Karpas-422 (cell line): ENCODE results near the gene MID2. TPM values are rescaled to one million over a fixed set of nuclear protein-coding genes. Genes with fewer than 3 reads are reported as not detected.

ENCODE experiments used
- DNase-seq: peaks from one replicate; pipeline ENCODE4 v3.0.0-alpha.2; 2015
- H2AFZ ChIP-seq: fragments of 200-600 bp; sonication (generic); 2 replicates; pipeline ENCODE4 v1.6.1; 2014; ENCODE audit warnings: antibody characterized with exemption, low read length, mixed read lengths
- H3K27ac ChIP-seq: fragments of 200-600 bp; sonication (generic); 2 replicates; pipeline ENCODE4 v1.5.1; 2014; ENCODE audit warnings: mild to moderate bottlenecking, low read length, moderate library complexity
- H3K27me3 ChIP-seq: fragments of 200-600 bp; sonication (generic); 2 replicates; pipeline ENCODE4 v1.6.1; 2014; ENCODE audit warnings: low read length, mixed read lengths
- H3K36me3 ChIP-seq: fragments of 200-600 bp; sonication (generic); 2 replicates; pipeline ENCODE4 v1.6.1; 2014; ENCODE audit warnings: low read length, mixed read lengths; ENCODE audit not compliant: insufficient read depth
- H3K4me1 ChIP-seq: fragments of 200-600 bp; sonication (generic); 2 replicates; pipeline ENCODE4 v1.6.1; 2014; ENCODE audit warnings: mild to moderate bottlenecking, low read length, mixed read lengths
- H3K4me2 ChIP-seq: fragments of 200-600 bp; sonication (generic); 2 replicates; pipeline ENCODE4 v1.6.1; 2014; ENCODE audit warnings: low read length, low read depth, mild to moderate bottlenecking; ENCODE audit not compliant: poor library complexity, severe bottlenecking
- H3K4me3 ChIP-seq: fragments of 200-600 bp; sonication (generic); 2 replicates; pipeline ENCODE4 v1.5.1; 2014; ENCODE audit warnings: mild to moderate bottlenecking, antibody characterized with exemption, low read length, mixed read lengths
- H3K79me2 ChIP-seq: fragments of 200-600 bp; sonication (generic); 2 replicates; pipeline ENCODE4 v1.6.1; 2014; ENCODE audit warnings: mild to moderate bottlenecking, low read length, mixed read lengths
- H3K9ac ChIP-seq: fragments of 200-600 bp; sonication (generic); 2 replicates; pipeline ENCODE4 v1.6.0; 2014; ENCODE audit warnings: low read length
- H3K9me2 ChIP-seq: fragments of 200-600 bp; sonication (generic), shearing (Covaris generic); replicated peaks from 2 replicates; pipeline ENCODE4 v1.6.0; 2014; ENCODE audit warnings: mild to moderate bottlenecking, low read length, moderate library complexity; ENCODE audit not compliant: insufficient read depth
- H3K9me3 ChIP-seq: fragments of 300-700, 200-600 bp; sonication (generic); 2 replicates; pipeline ENCODE4 v1.6.1; 2014; ENCODE audit warnings: low read length, mixed read lengths
- H4K20me1 ChIP-seq: fragments of 200-600 bp; sonication (generic); 2 replicates; pipeline ENCODE4 v1.6.1; 2014; ENCODE audit warnings: mild to moderate bottlenecking, antibody characterized with exemption, low read length, low read depth; ENCODE audit not compliant: insufficient read depth
- total RNA-seq: library from RNA; depleted of rRNA; stranded (reverse); fragments of >200 nt; shearing (Covaris generic); gene quantifications from 2 replicates; pipeline ENCODE4 v1.2.3, GENCODE V29; 2014; ENCODE audit warnings: low replicate concordance

The MID2 gene
- total RNA-seq, 1 experiment from 2014 or later = 0.22 TPM

- Histone ChIP-seq H3K4me2 (no peak overlapping the region), H3K27ac (no peak overlapping the region), H3K4me3 (no peak overlapping the region), H4K20me1 (no peaks in the 10 kb centered on the region), H3K9ac (no peak overlapping the region), H3K36me3 (no peaks in the 10 kb centered on the region), H3K9me3 (no peaks in the 10 kb centered on the region), H3K79me2 (no peaks in the 10 kb centered on the region), H2AFZ (no peak overlapping the region), H3K27me3 (no peaks in the 10 kb centered on the region), H3K4me1 (peaks cover 7% of the 10 kb centered on the region; the same call in 1 of the 2 replicates), H3K9me2 (no peaks in the 10 kb centered on the region)
- no peak for DNase-seq
Observed at GRCh38 chrX:107831071-107831730, 5.5 kb downstream of the MID2 start.

DNA sequence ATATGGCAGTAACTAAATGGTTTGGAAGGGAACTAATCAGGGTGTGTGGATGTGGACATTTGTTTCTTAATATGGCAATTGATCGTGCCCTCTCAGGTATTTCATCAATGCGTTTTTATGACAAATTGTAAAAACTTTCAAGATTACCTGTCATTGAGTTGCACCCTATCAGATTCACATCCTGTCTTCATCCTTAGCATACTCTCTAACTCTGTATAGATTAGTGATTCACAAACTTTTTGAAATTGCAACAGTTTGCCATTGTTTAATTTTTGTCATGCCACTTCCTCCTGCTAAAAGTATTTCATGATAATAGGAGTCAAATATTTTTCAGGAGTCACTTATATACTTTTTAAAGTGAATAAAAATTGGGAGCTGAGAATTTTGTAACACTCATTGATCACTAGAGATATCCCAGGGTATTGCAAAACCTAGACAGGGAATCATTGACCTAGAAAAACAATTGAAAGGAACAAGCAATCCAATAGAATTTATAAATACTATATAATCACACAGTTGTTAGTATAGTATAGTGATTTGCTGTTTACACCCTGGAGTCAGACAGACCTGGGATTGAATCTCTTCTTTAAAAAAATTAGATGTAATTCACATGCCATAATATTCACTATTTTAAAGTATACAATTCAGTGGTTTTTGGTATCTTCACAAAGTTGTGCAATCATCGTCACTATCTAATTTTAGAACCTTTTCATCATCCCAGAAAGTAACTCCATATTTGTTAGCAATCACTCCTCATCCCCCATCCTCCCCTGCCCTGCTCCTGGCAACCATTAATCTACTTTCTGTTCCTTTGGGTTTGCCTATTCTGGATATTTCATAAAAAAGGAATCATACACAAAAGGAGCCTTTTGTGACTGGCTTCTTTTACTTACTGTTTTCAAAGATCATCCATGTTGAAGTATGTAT is 8.9 kb downstream of the MID2 start:
- Histone ChIP-seq H3K4me2 (no peak overlapping the region), H4K20me1 (no peaks in the 10 kb centered on the region), H2AFZ (no peak overlapping the region), H3K9ac (no peak overlapping the region), H3K4me1 (no peaks in the 10 kb centered on the region), H3K9me3 (no peaks in the 10 kb centered on the region), H3K36me3 (no peaks in the 10 kb centered on the region), H3K4me3 (no peak overlapping the region), H3K27me3 (no peaks in the 10 kb centered on the region), H3K79me2 (no peaks in the 10 kb centered on the region), H3K9me2 (no peaks in the 10 kb centered on the region), H3K27ac (no peak overlapping the region)
- DNase-seq = no peak

DNA sequence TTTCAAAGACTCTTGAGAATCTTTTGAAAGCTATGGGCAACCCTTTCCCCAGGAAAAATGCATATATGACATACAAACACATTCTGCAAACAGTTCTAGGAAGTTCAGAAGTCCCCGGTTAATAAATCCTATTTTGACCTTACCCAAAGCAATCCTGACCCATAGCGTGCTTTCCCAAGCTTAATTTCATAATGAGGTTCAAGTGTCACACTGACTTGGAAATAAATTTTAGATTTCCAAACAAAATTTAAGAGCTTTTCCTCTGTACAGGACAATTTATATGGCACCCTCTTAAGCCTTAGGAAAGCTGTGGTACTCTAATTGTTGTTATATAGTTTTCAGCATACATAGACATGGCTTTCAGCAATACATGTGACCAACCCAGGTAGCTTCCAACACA is 11.3 kb downstream of the MID2 start:
- Histone ChIP-seq H3K4me3 (no peak overlapping the region), H3K9me2 (no peaks in the 10 kb centered on the region), H3K27ac (no peak overlapping the region), H3K4me2 (no peak overlapping the region), H3K27me3 (no peaks in the 10 kb centered on the region), H3K36me3 (no peaks in the 10 kb centered on the region), H2AFZ (no peak overlapping the region), H3K79me2 (no peaks in the 10 kb centered on the region), H3K9me3 (no peaks in the 10 kb centered on the region), H4K20me1 (no peaks in the 10 kb centered on the region), H3K9ac (no peak overlapping the region), H3K4me1 (no peaks in the 10 kb centered on the region)
- no peak for DNase-seq

GRCh38 chrX:107840971-107841370 is 15.3 kb downstream of the MID2 start:
- no peaks in the 10 kb centered on the region for H3K27me3 ChIP-seq
- no peaks in the 10 kb centered on the region for H4K20me1 ChIP-seq
- no peak overlapping the region for H3K4me3 ChIP-seq
- no peak overlapping the region for H3K4me2 ChIP-seq
- no peaks in the 10 kb centered on the region for H3K36me3 ChIP-seq
- no peak overlapping the region for H3K9ac ChIP-seq
- no peak for DNase-seq
- H2AFZ ChIP-seq = no peak overlapping the region
- H3K9me2 ChIP-seq = no peaks in the 10 kb centered on the region
- no peaks in the 10 kb centered on the region for H3K9me3 ChIP-seq
- no peak overlapping the region for H3K27ac ChIP-seq
- no peaks in the 10 kb centered on the region for H3K79me2 ChIP-seq
- H3K4me1 ChIP-seq = no peaks in the 10 kb centered on the region

DNA sequence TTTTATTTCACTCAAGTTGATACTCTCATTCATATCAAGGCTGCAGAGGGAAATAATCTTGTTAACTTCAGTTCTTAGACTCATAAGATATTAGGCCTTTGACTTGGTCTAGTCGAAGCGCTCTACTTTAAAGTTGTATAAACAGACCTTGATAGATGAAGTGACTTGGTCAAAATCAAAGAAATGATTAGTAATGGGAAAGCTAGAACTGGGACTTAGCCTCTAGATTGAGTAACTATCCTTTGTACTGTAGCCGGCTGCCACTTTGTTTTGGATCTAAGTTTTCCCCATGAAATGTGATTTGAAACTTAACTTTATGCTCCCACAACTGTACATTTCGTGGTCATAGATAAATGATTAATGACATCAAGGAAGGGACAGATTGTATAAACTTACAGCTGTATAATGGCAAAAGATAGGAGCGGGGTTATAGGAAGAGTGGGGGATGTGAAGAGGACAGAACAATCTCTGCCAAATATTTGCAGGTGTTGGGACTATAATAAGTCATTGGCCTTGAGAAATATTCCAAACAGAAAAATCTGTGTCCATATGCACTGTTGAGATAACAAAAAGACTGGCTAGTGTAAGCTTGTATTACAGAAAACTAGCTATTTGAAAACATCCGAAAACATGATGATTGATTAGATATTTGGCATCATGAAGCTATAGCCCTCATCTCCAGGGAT is 17.2 kb downstream of the MID2 start:
- H3K9me3 ChIP-seq = no peaks in the 10 kb centered on the region
- H3K4me1 ChIP-seq = no peaks in the 10 kb centered on the region
- H3K4me2 ChIP-seq = no peak overlapping the region
- H3K27me3 ChIP-seq = no peaks in the 10 kb centered on the region
- H2AFZ ChIP-seq = no peak overlapping the region
- no peaks in the 10 kb centered on the region for H3K9me2 ChIP-seq
- H3K79me2 ChIP-seq = no peaks in the 10 kb centered on the region
- no peaks in the 10 kb centered on the region for H3K36me3 ChIP-seq
- H3K9ac ChIP-seq = no peak overlapping the region
- no peaks in the 10 kb centered on the region for H4K20me1 ChIP-seq
- H3K4me3 ChIP-seq = no peak overlapping the region
- DNase-seq = no peak
- H3K27ac ChIP-seq = no peak overlapping the region

GRCh38 chrX:107845625-107846024 is 20.0 kb downstream of the MID2 start:
- H3K27ac ChIP-seq = no peak overlapping the region
- no peak overlapping the region for H3K9ac ChIP-seq
- H3K4me2 ChIP-seq = no peak overlapping the region
- no peak overlapping the region for H3K4me3 ChIP-seq
- no peaks in the 10 kb centered on the region for H4K20me1 ChIP-seq
- H3K4me1 ChIP-seq = no peaks in the 10 kb centered on the region
- H3K9me3 ChIP-seq = no peaks in the 10 kb centered on the region
- no peak for DNase-seq
- H3K36me3 ChIP-seq = no peaks in the 10 kb centered on the region
- H2AFZ ChIP-seq = no peak overlapping the region
- H3K79me2 ChIP-seq = no peaks in the 10 kb centered on the region
- no peaks in the 10 kb centered on the region for H3K27me3 ChIP-seq
- H3K9me2 ChIP-seq = no peaks in the 10 kb centered on the region

DNA sequence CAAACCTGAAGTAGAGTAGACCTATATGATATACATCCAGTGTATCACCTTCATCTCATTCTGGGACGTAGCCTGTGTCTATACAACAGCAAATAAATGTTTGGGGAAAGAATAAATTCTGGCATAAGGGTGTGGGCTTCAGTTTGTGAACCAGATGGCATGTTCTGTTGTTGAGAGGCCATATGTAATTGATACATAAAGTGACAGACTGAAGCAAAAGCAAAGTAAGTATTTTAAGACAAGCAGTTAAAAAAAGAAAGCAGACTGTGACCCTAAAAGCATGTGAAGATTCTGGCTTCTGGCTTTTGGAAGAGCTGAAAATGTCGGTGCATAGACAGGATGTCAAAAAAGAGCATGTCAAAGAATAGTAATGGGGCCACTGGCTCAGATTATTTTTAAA is 22.9 kb downstream of the MID2 start:
- Histone ChIP-seq H3K9me2 (no peaks in the 10 kb centered on the region), H3K27me3 (no peaks in the 10 kb centered on the region), H3K36me3 (no peaks in the 10 kb centered on the region), H3K27ac (no peak overlapping the region), H3K9me3 (no peaks in the 10 kb centered on the region), H3K4me1 (no peaks in the 10 kb centered on the region), H2AFZ (no peak overlapping the region), H3K9ac (no peak overlapping the region), H4K20me1 (no peaks in the 10 kb centered on the region), H3K4me3 (no peak overlapping the region), H3K79me2 (no peaks in the 10 kb centered on the region), H3K4me2 (no peak overlapping the region)
- DNase-seq = no peak

- H3K79me2 ChIP-seq = no peaks in the 10 kb centered on the region
- no peak overlapping the region for H3K27ac ChIP-seq
- H3K9me3 ChIP-seq = no peaks in the 10 kb centered on the region
- no peaks in the 10 kb centered on the region for H3K36me3 ChIP-seq
- no peak for DNase-seq
- no peak overlapping the region for H2AFZ ChIP-seq
- no peaks in the 10 kb centered on the region for H4K20me1 ChIP-seq
- H3K9me2 ChIP-seq = no peaks in the 10 kb centered on the region
- no peak overlapping the region for H3K4me3 ChIP-seq
- no peaks in the 10 kb centered on the region for H3K4me1 ChIP-seq
- no peak overlapping the region for H3K4me2 ChIP-seq
- H3K9ac ChIP-seq = no peak overlapping the region
- no peaks in the 10 kb centered on the region for H3K27me3 ChIP-seq
Observed at GRCh38 chrX:107849747-107850421, 24.2 kb downstream of the MID2 start.
